ENCODE results near the gene TRIO. TPM values are rescaled to one million over a fixed set of nuclear protein-coding genes. Genes with fewer than 3 reads are reported as not detected.

The TRIO gene
- polyA plus RNA-seq, 1 of the 3 experiments (the other 2 are of a cell fraction): 229 TPM

GRCh38 chr5:14394365-14394764, 251.2 kb downstream of the TRIO start:
- WGBS (ENCODE audit: low lambda C conversion rate): 93% methylated on average over 7 of the region's 7 CpGs
- no peaks in the 10 kb centered on the region for H3K27me3 ChIP-seq (ENCODE audit: insufficient read depth)
- TF ChIP-seq POLR2AphosphoS5 (IDR thresholded peaks at IDR 0.05; ENCODE audit: low read depth, low read length) (no peak), SIN3A (IDR thresholded peaks at IDR 0.05; ENCODE audit: borderline replicate concordance, low read depth, low read length) (no peak), RFX5 (IDR thresholded peaks at IDR 0.05; ENCODE audit: low read length) (no peak), TCF12 (IDR thresholded peaks at IDR 0.05) (no peak), NRF1 (IDR thresholded peaks at IDR 0.05; ENCODE audit: low read depth, low read length) (no peak), RCOR1 (IDR thresholded peaks at IDR 0.05; ENCODE audit: low read length) (no peak), EZH2phosphoT487 (IDR thresholded peaks at IDR 0.05; ENCODE audit: borderline replicate concordance, low read depth) (no peak)
- no peak overlapping the region for H2AFZ ChIP-seq (ENCODE audit: low read depth)
- H3K4me1 ChIP-seq (ENCODE audit: control insufficient read depth in 1 of 2, insufficient read depth in 2 of 2, low read depth in 1 of 2, low read length in 1 of 2): peaks cover 21 to 27% of the 10 kb centered on the region in 2 experiments
- CTCF ChIA-PET: interaction anchor here (1.8 to 8.2 kb wide), 2 partner anchors 111 to 254 kb away, joined by 4 to 100 read pairs; no protein-coding TSS in a partner anchor
- H3K9ac ChIP-seq: no peak overlapping the region
- POLR2A ChIA-PET: no interaction called here
- H3K4me3 ChIP-seq (ENCODE audit: low read depth in 2 of 2, low read length in 1 of 2): no peak overlapping the region
- peaks cover 64% of the 10 kb centered on the region for H3F3A ChIP-seq (replicated peaks; ENCODE audit: insufficient read depth)
- no peak overlapping the region for H3K4me2 ChIP-seq
- H3K79me2 ChIP-seq (ENCODE audit: insufficient read depth): peaks cover 28% of the 10 kb centered on the region; the same call in 1 of the 2 replicates
- H3K9me3 ChIP-seq: no peaks in the 10 kb centered on the region
- no peaks in the 10 kb centered on the region for H4K20me1 ChIP-seq (ENCODE audit: insufficient read depth)
- 0 out of 4 replicates have a peak overlapping the region, but pooled peaks of 1 of the 2 experiments have one; percentile 4 for H3K27ac ChIP-seq (ENCODE audit: low read depth in 2 of 2, low read length in 1 of 2)
- H3K36me3 ChIP-seq (replicated peaks in 1 of 2; ENCODE audit: control insufficient read depth in 1 of 2, insufficient read depth in 2 of 2, low read length in 1 of 2): peaks cover 56 to 62% of the 10 kb centered on the region in 2 experiments
- DNase-seq: no peak
- no peaks in the 10 kb centered on the region for H3K9me2 ChIP-seq

DNA sequence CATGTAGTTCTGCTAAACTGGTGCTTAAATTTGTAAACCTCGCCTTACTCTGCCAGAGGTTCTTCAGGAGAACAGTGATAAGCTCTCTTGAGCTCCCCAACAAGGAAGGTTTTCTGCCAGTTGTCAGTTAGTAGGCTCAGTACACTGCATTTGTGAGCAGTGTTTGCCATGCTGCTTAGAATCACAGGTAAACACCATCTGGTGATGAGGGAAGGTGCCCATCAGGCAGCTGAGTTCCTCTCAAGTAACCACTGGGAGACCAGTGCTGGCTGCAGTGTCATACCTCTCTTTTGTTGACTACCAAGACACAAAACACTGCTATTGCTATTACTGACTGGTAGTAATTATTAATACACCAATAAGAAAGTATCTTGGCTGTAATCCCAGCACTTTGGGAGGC, 252.3 kb downstream of the TRIO start:
- TF ChIP-seq FOXJ3 (CRISPR knock-in tag; IDR thresholded peaks at IDR 0.05) (no peak), SIN3A (IDR thresholded peaks at IDR 0.05; ENCODE audit: borderline replicate concordance, low read depth, low read length) (no peak), YY1 (IDR thresholded peaks at IDR 0.05; ENCODE audit: low read depth) (no peak), ELF1 (IDR thresholded peaks at IDR 0.05) (no peak), EZH2phosphoT487 (IDR thresholded peaks at IDR 0.05; ENCODE audit: borderline replicate concordance, low read depth) (no peak), JUND (IDR thresholded peaks at IDR 0.05) (no peak), RCOR1 (IDR thresholded peaks at IDR 0.05; ENCODE audit: low read length) (no peak), RFX5 (IDR thresholded peaks at IDR 0.05; ENCODE audit: low read length) (no peak), SMC3 (IDR thresholded peaks at IDR 0.05; ENCODE audit: low read depth, low read length) (no peak), FOXM1 (IDR thresholded peaks at IDR 0.05; ENCODE audit: low read depth) (no peak), MEF2A (IDR thresholded peaks at IDR 0.05; ENCODE audit: borderline replicate concordance, low read depth) (no peak), NRF1 (IDR thresholded peaks at IDR 0.05; ENCODE audit: low read depth, low read length) (no peak), GABPA (IDR thresholded peaks at IDR 0.05; ENCODE audit: low read depth) (no peak), TAF1 (IDR thresholded peaks at IDR 0.05; ENCODE audit: borderline replicate concordance, low read depth, low read length) (no peak)
- TF ChIP-seq, protein P1, sequence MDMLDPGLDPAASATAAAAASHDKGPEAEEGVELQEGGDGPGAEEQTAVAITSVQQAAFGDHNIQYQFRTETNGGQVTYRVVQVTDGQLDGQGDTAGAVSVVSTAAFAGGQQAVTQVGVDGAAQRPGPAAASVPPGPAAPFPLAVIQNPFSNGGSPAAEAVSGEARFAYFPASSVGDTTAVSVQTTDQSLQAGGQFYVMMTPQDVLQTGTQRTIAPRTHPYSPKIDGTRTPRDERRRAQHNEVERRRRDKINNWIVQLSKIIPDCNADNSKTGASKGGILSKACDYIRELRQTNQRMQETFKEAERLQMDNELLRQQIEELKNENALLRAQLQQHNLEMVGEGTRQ (IDR thresholded peaks at IDR 0.05; ENCODE audit: borderline replicate concordance, low read depth, low read length): no peak
- TF ChIP-seq, protein P2, sequence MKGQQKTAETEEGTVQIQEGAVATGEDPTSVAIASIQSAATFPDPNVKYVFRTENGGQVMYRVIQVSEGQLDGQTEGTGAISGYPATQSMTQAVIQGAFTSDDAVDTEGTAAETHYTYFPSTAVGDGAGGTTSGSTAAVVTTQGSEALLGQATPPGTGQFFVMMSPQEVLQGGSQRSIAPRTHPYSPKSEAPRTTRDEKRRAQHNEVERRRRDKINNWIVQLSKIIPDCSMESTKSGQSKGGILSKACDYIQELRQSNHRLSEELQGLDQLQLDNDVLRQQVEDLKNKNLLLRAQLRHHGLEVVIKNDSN (IDR thresholded peaks at IDR 0.05; ENCODE audit: borderline replicate concordance, low read depth): no peak
- TF ChIP-seq, protein P3, sequence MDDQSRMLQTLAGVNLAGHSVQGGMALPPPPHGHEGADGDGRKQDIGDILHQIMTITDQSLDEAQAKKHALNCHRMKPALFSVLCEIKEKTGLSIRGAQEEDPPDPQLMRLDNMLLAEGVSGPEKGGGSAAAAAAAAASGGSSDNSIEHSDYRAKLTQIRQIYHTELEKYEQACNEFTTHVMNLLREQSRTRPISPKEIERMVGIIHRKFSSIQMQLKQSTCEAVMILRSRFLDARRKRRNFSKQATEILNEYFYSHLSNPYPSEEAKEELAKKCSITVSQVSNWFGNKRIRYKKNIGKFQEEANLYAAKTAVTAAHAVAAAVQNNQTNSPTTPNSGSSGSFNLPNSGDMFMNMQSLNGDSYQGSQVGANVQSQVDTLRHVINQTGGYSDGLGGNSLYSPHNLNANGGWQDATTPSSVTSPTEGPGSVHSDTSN (IDR thresholded peaks at IDR 0.05): no peak
- H3K36me3 ChIP-seq (replicated peaks in 1 of 2; ENCODE audit: control insufficient read depth in 1 of 2, insufficient read depth in 2 of 2, low read length in 1 of 2): peaks cover 45 to 52% of the 10 kb centered on the region in 2 experiments
- no peak for DNase-seq
- no peaks in the 10 kb centered on the region for H4K20me1 ChIP-seq (ENCODE audit: insufficient read depth)
- H3K27me3 ChIP-seq (ENCODE audit: insufficient read depth): no peaks in the 10 kb centered on the region
- peaks cover 31% of the 10 kb centered on the region; the same call in 1 of the 2 replicates for H3K79me2 ChIP-seq (ENCODE audit: insufficient read depth)
- H3K4me2 ChIP-seq: no peak overlapping the region
- peaks cover 71% of the 10 kb centered on the region for H3F3A ChIP-seq (replicated peaks; ENCODE audit: insufficient read depth)
- no peak overlapping the region for H2AFZ ChIP-seq (ENCODE audit: low read depth)
- peaks cover 31 to 36% of the 10 kb centered on the region in 2 experiments for H3K4me1 ChIP-seq (ENCODE audit: control insufficient read depth in 1 of 2, insufficient read depth in 2 of 2, low read depth in 1 of 2, low read length in 1 of 2)
- 80% methylated on average over 1 of the region's 1 CpG for WGBS (ENCODE audit: low lambda C conversion rate)
- no peak overlapping the region for H3K27ac ChIP-seq (ENCODE audit: low read depth in 2 of 2, low read length in 1 of 2)
- no peaks in the 10 kb centered on the region for H3K9me3 ChIP-seq
- no peak overlapping the region for H3K9ac ChIP-seq
- CTCF ChIA-PET: interaction anchor here (0.7 to 8.2 kb wide), 6 partner anchors 9 to 253 kb away, joined by 3 to 100 read pairs (median 4); no protein-coding TSS in a partner anchor
- POLR2A ChIA-PET: interaction anchor here (0.6 kb wide), 1 partner anchor 65 kb away, joined by 3 read pairs; no protein-coding TSS in a partner anchor
- no peaks in the 10 kb centered on the region for H3K9me2 ChIP-seq
- no peak overlapping the region for H3K4me3 ChIP-seq (ENCODE audit: low read depth in 2 of 2, low read length in 1 of 2)
